Astrocyte (in vitro differentiated cells and primary cell): ENCODE measurements around the gene HIC1. TPM values are rescaled to one million over a fixed set of nuclear protein-coding genes. Genes with fewer than 3 reads are reported as not detected.
A peak's percentile ranks its signal among the peaks of the same experiment; 100 is the strongest.

ENCODE experiments used
- DNase-seq: peaks from one replicate; pipeline ENCODE4 v3.0.0-alpha.2; 2010; ENCODE audit warnings: low read depth
- FAIRE-seq: peaks from 2 replicates; lab custom pipeline; 2011; peaks lifted over from hg19 to GRCh38; lab: Jason Lieb, UNC
- H2AFZ ChIP-seq: 2 replicates; pipeline ENCODE4 v1.6.0; 2012; ENCODE audit warnings: low read depth, low read length, inconsistent platforms
- H3K27ac ChIP-seq: 2 replicates; pipeline ENCODE4 v1.5.1; 2011; ENCODE audit warnings: low read depth, low read length, inconsistent platforms
- H3K27me3 ChIP-seq: 2 replicates; pipeline ENCODE4 v1.6.0; 2011; ENCODE audit warnings: low read length, inconsistent platforms; ENCODE audit not compliant: insufficient read depth
- H3K36me3 ChIP-seq: 2 replicates; pipeline ENCODE4 v1.5.1; 2011; ENCODE audit warnings: low read length, inconsistent platforms; ENCODE audit not compliant: insufficient read depth
- H3K4me1 ChIP-seq: 2 replicates; pipeline ENCODE4 v1.5.1; 2011; ENCODE audit warnings: low read length, inconsistent platforms; ENCODE audit not compliant: insufficient read depth
- H3K4me2 ChIP-seq: 2 replicates; pipeline ENCODE4 v1.6.0; 2012; ENCODE audit warnings: low read length, inconsistent platforms
- H3K4me3 ChIP-seq: 2 replicates; pipeline ENCODE4 v1.5.1; 2011; ENCODE audit warnings: low read depth, mild to moderate bottlenecking, low read length, inconsistent platforms; ENCODE audit not compliant: insufficient read depth
- H3K79me2 ChIP-seq: 2 replicates; pipeline ENCODE4 v1.6.0; 2012; ENCODE audit warnings: mild to moderate bottlenecking, low read length, inconsistent platforms; ENCODE audit not compliant: insufficient read depth
- H3K9ac ChIP-seq: 2 replicates; pipeline ENCODE4 v1.6.0; 2012; ENCODE audit warnings: mild to moderate bottlenecking, low read length, inconsistent platforms
- H3K9me3 ChIP-seq: 2 replicates; pipeline ENCODE4 v1.5.1; 2012; ENCODE audit warnings: low read depth, mild to moderate bottlenecking, low read length, inconsistent platforms; ENCODE audit not compliant: insufficient read depth
- H4K20me1 ChIP-seq: 2 replicates; pipeline ENCODE4 v1.6.0; 2012; ENCODE audit warnings: low read length, inconsistent platforms; ENCODE audit not compliant: insufficient read depth
- H3K27ac Mint-ChIP-seq: one replicate; pipeline ENCODE4 v1.8.0; 2021; ENCODE audit warnings: mild to moderate bottlenecking, mixed read lengths; ENCODE audit not compliant: unreplicated experiment
- H3K27me3 Mint-ChIP-seq: one replicate; pipeline ENCODE4 v1.8.0; 2021; ENCODE audit warnings: low read depth, mixed read lengths; ENCODE audit not compliant: unreplicated experiment
- H3K36me3 Mint-ChIP-seq: one replicate; pipeline ENCODE4 v1.8.0; 2021; ENCODE audit warnings: low read depth, mixed read lengths; ENCODE audit not compliant: unreplicated experiment
- H3K4me1 Mint-ChIP-seq: one replicate; pipeline ENCODE4 v1.8.0; 2021; ENCODE audit warnings: low read depth, mixed read lengths; ENCODE audit not compliant: unreplicated experiment
- H3K4me3 Mint-ChIP-seq: one replicate; pipeline ENCODE4 v1.8.0; 2021; ENCODE audit warnings: mild to moderate bottlenecking, moderate library complexity, mixed read lengths; ENCODE audit not compliant: unreplicated experiment
- H3K9me3 Mint-ChIP-seq: one replicate; pipeline ENCODE4 v1.8.0; 2021; ENCODE audit warnings: mild to moderate bottlenecking, mixed read lengths; ENCODE audit not compliant: unreplicated experiment
- EZH2 ChIP-seq: IDR thresholded peaks from 2 replicates; pipeline ENCODE4 v1.6.1; 2012; ENCODE audit warnings: mild to moderate bottlenecking, low read length, inconsistent platforms; ENCODE audit not compliant: insufficient read depth
- total RNA-seq: library from RNA; stranded (reverse); gene quantifications from 2 replicates; pipeline ENCODE4 v1.2.1, GENCODE V29; 2021
- TF ChIP-seq, protein P1 (sequence below): IDR thresholded peaks from 2 replicates; pipeline ENCODE4 v1.5.1; 2011; ENCODE audit warnings: low read depth, mild to moderate bottlenecking, inconsistent platforms, low read length, moderate library complexity; ENCODE audit not compliant: insufficient read depth

HIC1 gene
- total RNA-seq, 1 donor from 2014 or later = 9.0 TPM

GRCh38 chr17:2048805-2049204, 6.1 kb upstream of the HIC1 start:
- Histone ChIP-seq H3K36me3 (no peaks in the 10 kb centered on the region), H4K20me1 (peaks cover 24% of the 10 kb centered on the region), H3K4me2 (peak overlapping the region; percentile 88), H3K9me3 (no peaks in the 10 kb centered on the region), H2AFZ (no peak overlapping the region), H3K27ac (peak overlapping the region; percentile 77), H3K9ac (peak overlapping the region; percentile 85), H3K79me2 (peaks cover 14% of the 10 kb centered on the region), H3K4me1 (peaks cover 23% of the 10 kb centered on the region), H3K27me3 (no peaks in the 10 kb centered on the region), H3K4me3 (no peak overlapping the region)
- H3K4me1 Mint-ChIP-seq = peaks cover 12% of the 10 kb centered on the region
- H3K4me3 Mint-ChIP-seq = peak overlapping the region; percentile 83
- H3K27ac Mint-ChIP-seq = peak overlapping the region; percentile 18
- peaks cover 2% of the 10 kb centered on the region for H3K9me3 Mint-ChIP-seq
- DNase-seq (no peak), FAIRE-seq (no peak)
- H3K36me3 Mint-ChIP-seq = no peaks in the 10 kb centered on the region
- TF ChIP-seq, protein P1, sequence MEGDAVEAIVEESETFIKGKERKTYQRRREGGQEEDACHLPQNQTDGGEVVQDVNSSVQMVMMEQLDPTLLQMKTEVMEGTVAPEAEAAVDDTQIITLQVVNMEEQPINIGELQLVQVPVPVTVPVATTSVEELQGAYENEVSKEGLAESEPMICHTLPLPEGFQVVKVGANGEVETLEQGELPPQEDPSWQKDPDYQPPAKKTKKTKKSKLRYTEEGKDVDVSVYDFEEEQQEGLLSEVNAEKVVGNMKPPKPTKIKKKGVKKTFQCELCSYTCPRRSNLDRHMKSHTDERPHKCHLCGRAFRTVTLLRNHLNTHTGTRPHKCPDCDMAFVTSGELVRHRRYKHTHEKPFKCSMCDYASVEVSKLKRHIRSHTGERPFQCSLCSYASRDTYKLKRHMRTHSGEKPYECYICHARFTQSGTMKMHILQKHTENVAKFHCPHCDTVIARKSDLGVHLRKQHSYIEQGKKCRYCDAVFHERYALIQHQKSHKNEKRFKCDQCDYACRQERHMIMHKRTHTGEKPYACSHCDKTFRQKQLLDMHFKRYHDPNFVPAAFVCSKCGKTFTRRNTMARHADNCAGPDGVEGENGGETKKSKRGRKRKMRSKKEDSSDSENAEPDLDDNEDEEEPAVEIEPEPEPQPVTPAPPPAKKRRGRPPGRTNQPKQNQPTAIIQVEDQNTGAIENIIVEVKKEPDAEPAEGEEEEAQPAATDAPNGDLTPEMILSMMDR = no peak
- TF ChIP-seq EZH2 = no peak
- H3K27me3 Mint-ChIP-seq = peaks cover 4% of the 10 kb centered on the region

- peak overlapping the region; percentile 80 for H3K27ac Mint-ChIP-seq
- no peak for FAIRE-seq
- peaks cover 23% of the 10 kb centered on the region for H3K4me1 ChIP-seq
- H3K4me2 ChIP-seq = peak overlapping the region; percentile 88
- peaks cover 2% of the 10 kb centered on the region for H3K9me3 Mint-ChIP-seq
- no peaks in the 10 kb centered on the region for H3K9me3 ChIP-seq
- H3K79me2 ChIP-seq = peaks cover 11% of the 10 kb centered on the region
- peaks cover 10% of the 10 kb centered on the region for H3K4me1 Mint-ChIP-seq
- H3K4me3 Mint-ChIP-seq = peak overlapping the region; percentile 83
- peak overlapping the region; percentile 85 for H3K9ac ChIP-seq
- peak overlapping the region; percentile 69 for H2AFZ ChIP-seq
- H4K20me1 ChIP-seq = peaks cover 20% of the 10 kb centered on the region
- no peak for TF ChIP-seq EZH2
- TF ChIP-seq, protein P1 = no peak
- peak overlapping the region; percentile 77 for H3K27ac ChIP-seq
- no peak for DNase-seq
- H3K27me3 Mint-ChIP-seq = peaks cover 4% of the 10 kb centered on the region
- no peaks in the 10 kb centered on the region for H3K36me3 ChIP-seq
- H3K4me3 ChIP-seq = peak overlapping the region; percentile 70
- no peaks in the 10 kb centered on the region for H3K27me3 ChIP-seq
- no peaks in the 10 kb centered on the region for H3K36me3 Mint-ChIP-seq
Measured at GRCh38 chr17:2049333-2050299, 5.3 kb upstream of the HIC1 start.
